Large intestine (tissue), 3 donors: Measurements from ENCODE around the gene FRS3. TPM values are rescaled to one million over a fixed set of nuclear protein-coding genes. Genes with fewer than 3 reads are reported as not detected.

ENCODE experiments used
- DNase-seq, 2 donors: peaks; one replicate each; pipeline versions ENCODE4 v3.0.0 to v3.0.0-alpha.2; 2013
- H3K27ac ChIP-seq: one replicate; pipeline ENCODE4 v1.5.1; 2013; ENCODE audit warnings: low read length
- H3K27me3 ChIP-seq: 2 replicates; pipeline ENCODE4 v1.6.1; 2013; ENCODE audit warnings: low read length; ENCODE audit not compliant: control insufficient read depth, insufficient read depth
- H3K36me3 ChIP-seq: 2 replicates; pipeline ENCODE4 v1.6.1; 2013; ENCODE audit warnings: low read length; ENCODE audit not compliant: control insufficient read depth, insufficient read depth
- H3K4me1 ChIP-seq: one replicate; pipeline ENCODE4 v1.6.1; 2013; ENCODE audit warnings: low read length; ENCODE audit not compliant: control insufficient read depth, insufficient read depth
- H3K4me3 ChIP-seq: one replicate; pipeline ENCODE4 v1.5.1; 2013; ENCODE audit warnings: low read length
- H3K9me3 ChIP-seq: one replicate; pipeline ENCODE4 v1.6.1; 2013; ENCODE audit warnings: mild to moderate bottlenecking, low read depth, low read length, moderate library complexity; ENCODE audit not compliant: control insufficient read depth
- WGBS: methylation state at CpG from one replicate; pipeline ENCODE4 v1.1.5; 2013; ENCODE audit warnings: low lambda C conversion rate; ENCODE audit not compliant: insufficient coverage; 5-methylcytosine and 5-hydroxymethylcytosine counted together
- polyA plus RNA-seq: library from polyadenylated mRNA; unstranded; fragments of 120-200 nt; gene quantifications from one replicate; pipeline ENCODE4 v1.2.1, GENCODE V29; 2013

FRS3 gene
- polyA plus RNA-seq, 1 donor: 5.9 TPM

- Histone ChIP-seq H3K9me3 (no peaks in the 10 kb centered on the region), H3K4me1 (peaks cover 29% of the 10 kb centered on the region), H3K36me3 (peaks cover 5% of the 10 kb centered on the region), H3K27ac (peak overlapping the region; percentile 96), H3K27me3 (no peaks in the 10 kb centered on the region), H3K4me3 (peak overlapping the region; percentile 78)
- no CpG with 5 or more reads among the region's 73 CpGs for WGBS
- DNase-seq: peak; percentile 77 to 92
Measured at GRCh38 chr6:41733707-41734665, 45.7 kb downstream of the FRS3 start.

GRCh38 chr6:41733360-41733706, 46.4 kb downstream of the FRS3 start:
- WGBS: no CpG with 5 or more reads among the region's 11 CpGs
- H3K4me1 ChIP-seq: peaks cover 33% of the 10 kb centered on the region
- H3K36me3 ChIP-seq: peaks cover 5% of the 10 kb centered on the region
- peak overlapping the region; percentile 96 for H3K27ac ChIP-seq
- DNase-seq: no peak
- peak overlapping the region; percentile 78 for H3K4me3 ChIP-seq
- no peaks in the 10 kb centered on the region for H3K9me3 ChIP-seq
- H3K27me3 ChIP-seq: no peaks in the 10 kb centered on the region

GRCh38 chr6:41732591-41733359, 46.9 kb downstream of the FRS3 start:
- no CpG with 5 or more reads among the region's 8 CpGs for WGBS
- Histone ChIP-seq H3K4me3 (peak overlapping the region; percentile 78), H3K36me3 (peaks cover 5% of the 10 kb centered on the region), H3K27ac (peak overlapping the region; percentile 96), H3K9me3 (no peaks in the 10 kb centered on the region), H3K4me1 (peaks cover 39% of the 10 kb centered on the region), H3K27me3 (no peaks in the 10 kb centered on the region)
- peak in 1 of 2 donors; percentile 83 for DNase-seq

- peaks cover 45% of the 10 kb centered on the region for H3K4me1 ChIP-seq
- DNase-seq: no peak
- H3K36me3 ChIP-seq: peaks cover 5% of the 10 kb centered on the region
- no peaks in the 10 kb centered on the region for H3K27me3 ChIP-seq
- H3K4me3 ChIP-seq: peak overlapping the region; percentile 78
- no peaks in the 10 kb centered on the region for H3K9me3 ChIP-seq
- H3K27ac ChIP-seq: peak overlapping the region; percentile 96
Measured at GRCh38 chr6:41732149-41732548, 47.6 kb downstream of the FRS3 start.

GRCh38 chr6:41731561-41732086, 48.1 kb downstream of the FRS3 start:
- H3K4me3 ChIP-seq: peak overlapping the region; percentile 78
- H3K27ac ChIP-seq: peak overlapping the region; percentile 96
- no CpG with 5 or more reads among the region's 7 CpGs for WGBS
- H3K4me1 ChIP-seq: peaks cover 48% of the 10 kb centered on the region
- H3K36me3 ChIP-seq: peaks cover 8% of the 10 kb centered on the region
- no peaks in the 10 kb centered on the region for H3K27me3 ChIP-seq
- H3K9me3 ChIP-seq: no peaks in the 10 kb centered on the region
- no peak for DNase-seq

GRCh38 chr6:41730531-41731436, 48.9 kb downstream of the FRS3 start:
- Histone ChIP-seq H3K27ac (peak overlapping the region; percentile 96), H3K36me3 (peaks cover 8% of the 10 kb centered on the region), H3K4me1 (peaks cover 48% of the 10 kb centered on the region), H3K4me3 (peak overlapping the region; percentile 78), H3K27me3 (no peaks in the 10 kb centered on the region), H3K9me3 (no peaks in the 10 kb centered on the region)
- DNase-seq: no peak
- WGBS: no CpG with 5 or more reads among the region's 9 CpGs

GRCh38 chr6:41729624-41730023, 50.1 kb downstream of the FRS3 start:
- DNase-seq: no peak
- H3K36me3 ChIP-seq: peaks cover 10% of the 10 kb centered on the region
- peak overlapping the region; percentile 78 for H3K4me3 ChIP-seq
- H3K4me1 ChIP-seq: peaks cover 57% of the 10 kb centered on the region
- no peaks in the 10 kb centered on the region for H3K9me3 ChIP-seq
- WGBS: no CpG with 5 or more reads among the region's 7 CpGs
- H3K27ac ChIP-seq: peak overlapping the region; percentile 96
- H3K27me3 ChIP-seq: no peaks in the 10 kb centered on the region

GRCh38 chr6:41728954-41729353, 50.7 kb downstream of the FRS3 start:
- DNase-seq: no peak
- no CpG with 5 or more reads among the region's 7 CpGs for WGBS
- H3K4me1 ChIP-seq: peaks cover 64% of the 10 kb centered on the region
- H3K27ac ChIP-seq: peak overlapping the region; percentile 96
- H3K4me3 ChIP-seq: peak overlapping the region; percentile 78
- no peaks in the 10 kb centered on the region for H3K27me3 ChIP-seq
- peaks cover 10% of the 10 kb centered on the region for H3K36me3 ChIP-seq
- no peaks in the 10 kb centered on the region for H3K9me3 ChIP-seq

- Histone ChIP-seq H3K4me3 (peak overlapping the region; percentile 78), H3K36me3 (peaks cover 10% of the 10 kb centered on the region), H3K9me3 (no peaks in the 10 kb centered on the region), H3K27me3 (no peaks in the 10 kb centered on the region), H3K27ac (peak overlapping the region; percentile 96), H3K4me1 (peaks cover 69% of the 10 kb centered on the region)
- peak; percentile 70 to 89 for DNase-seq
- no CpG with 5 or more reads among the region's 19 CpGs for WGBS
Measured at GRCh38 chr6:41728073-41728936, 51.4 kb downstream of the FRS3 start.
